Transverse colon (tissue), 4 donors: ENCODE results near the gene RAI14.

Source experiments
- EP300 ChIP-seq: sonication (generic); formaldehyde crosslinking; IDR thresholded peaks from one replicate; pipeline ENCODE4 v1.6.1; 2017; ENCODE audit warnings: antibody characterized with exemption, low read depth
- POLR2A ChIP-seq: fragments of 450-650 bp; IDR thresholded peaks from one replicate; pipeline ENCODE4 v1.6.1; 2016; ENCODE audit warnings: antibody characterized with exemption, mild to moderate bottlenecking, moderate library complexity
- POLR2AphosphoS5 ChIP-seq, 3 donors: sonication (generic); formaldehyde crosslinking; IDR thresholded peaks; one replicate each; pipeline ENCODE4 v1.6.1; 2016; ENCODE audit warnings: antibody characterized with exemption in 3 of 3
- TF ChIP-seq, protein P1 (sequence below), 5 experiments: fragments of 200-600 bp in 3 of 5; fragments of 450-650 bp in 2 of 5; sonication (generic) in 3 of 5; IDR thresholded peaks; 1 replicate in 2 of 5; 2 replicates in 3 of 5; pipeline ENCODE4 v1.5.1; 2016 to 2017; ENCODE audit warnings: antibody characterized with exemption in 5 of 5, inconsistent platforms in 3 of 5, mild to moderate bottlenecking in 2 of 5, moderate library complexity in 1 of 5

DNA sequence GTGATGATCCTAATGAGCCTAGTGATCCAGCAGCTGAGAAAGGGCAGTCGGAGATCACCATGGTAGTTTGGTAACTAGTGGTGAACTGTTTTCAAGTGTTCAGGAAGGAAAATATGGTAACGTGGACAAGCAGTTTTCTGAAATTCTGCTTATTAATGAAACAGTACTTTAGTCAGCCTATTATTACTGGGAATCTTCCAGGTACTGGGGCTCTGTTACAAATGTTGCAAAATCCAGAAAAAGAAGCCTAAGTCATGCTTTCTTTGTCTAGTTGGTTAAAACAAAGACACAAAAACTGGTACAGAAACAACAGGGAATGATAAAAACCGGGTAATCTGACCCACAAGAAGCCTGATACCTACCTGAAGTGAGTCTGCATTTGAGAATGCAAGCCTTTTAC is 201.0 kb downstream of the RAI14 start:
- TF ChIP-seq, protein P1, sequence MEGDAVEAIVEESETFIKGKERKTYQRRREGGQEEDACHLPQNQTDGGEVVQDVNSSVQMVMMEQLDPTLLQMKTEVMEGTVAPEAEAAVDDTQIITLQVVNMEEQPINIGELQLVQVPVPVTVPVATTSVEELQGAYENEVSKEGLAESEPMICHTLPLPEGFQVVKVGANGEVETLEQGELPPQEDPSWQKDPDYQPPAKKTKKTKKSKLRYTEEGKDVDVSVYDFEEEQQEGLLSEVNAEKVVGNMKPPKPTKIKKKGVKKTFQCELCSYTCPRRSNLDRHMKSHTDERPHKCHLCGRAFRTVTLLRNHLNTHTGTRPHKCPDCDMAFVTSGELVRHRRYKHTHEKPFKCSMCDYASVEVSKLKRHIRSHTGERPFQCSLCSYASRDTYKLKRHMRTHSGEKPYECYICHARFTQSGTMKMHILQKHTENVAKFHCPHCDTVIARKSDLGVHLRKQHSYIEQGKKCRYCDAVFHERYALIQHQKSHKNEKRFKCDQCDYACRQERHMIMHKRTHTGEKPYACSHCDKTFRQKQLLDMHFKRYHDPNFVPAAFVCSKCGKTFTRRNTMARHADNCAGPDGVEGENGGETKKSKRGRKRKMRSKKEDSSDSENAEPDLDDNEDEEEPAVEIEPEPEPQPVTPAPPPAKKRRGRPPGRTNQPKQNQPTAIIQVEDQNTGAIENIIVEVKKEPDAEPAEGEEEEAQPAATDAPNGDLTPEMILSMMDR (IDR thresholded peaks at IDR 0.05) = no peak
- TF ChIP-seq POLR2A (no peak), POLR2AphosphoS5 (IDR thresholded peaks at IDR 0.05) (no peak), EP300 (no peak)
